Natural killer cell (primary cell): Measurements from ENCODE around the gene DOCK4. TPM values are rescaled to one million over a fixed set of nuclear protein-coding genes. Genes with fewer than 3 reads are reported as not detected.

Experiments
- ATAC-seq, 3 donors: fragments of 150-1000 bp in 2 of 3; fragments of 200-7000 bp in 1 of 3; cut with Tn5 transposase; 1 replicate in 1 of 3; 2 replicates in 2 of 3; pipeline ENCODE4 v1.10.0; 2021; ENCODE audit warnings: mild to moderate bottlenecking in 2 of 3, moderate library complexity in 2 of 3
- DNase-seq, 2 donors: peaks; one replicate each; pipeline versions ENCODE4 v3.0.0 to v3.0.0-alpha.2; 2013 to 2021; ENCODE audit warnings: mixed read lengths in 1 of 2
- H3K27ac ChIP-seq: one replicate; pipeline ENCODE4 v1.5.1; 2013; ENCODE audit warnings: mild to moderate bottlenecking, low read length
- H3K27me3 ChIP-seq: one replicate; pipeline ENCODE4 v1.6.1; 2013; ENCODE audit warnings: low read length; ENCODE audit not compliant: control insufficient read depth, insufficient read depth
- H3K36me3 ChIP-seq: one replicate; pipeline ENCODE4 v1.6.1; 2013; ENCODE audit warnings: low read length; ENCODE audit not compliant: control insufficient read depth, insufficient read depth
- H3K4me1 ChIP-seq: one replicate; pipeline ENCODE4 v1.6.1; 2013; ENCODE audit warnings: low read length; ENCODE audit not compliant: control insufficient read depth, insufficient read depth
- H3K4me3 ChIP-seq: one replicate; pipeline ENCODE4 v1.5.1; 2013; ENCODE audit warnings: low read length
- H3K9me3 ChIP-seq: one replicate; pipeline ENCODE4 v1.6.1; 2013; ENCODE audit warnings: low read length; ENCODE audit not compliant: control insufficient read depth, insufficient read depth
- H3K27ac Mint-ChIP-seq, 2 donors: one replicate each; pipeline ENCODE4 v1.8.0; 2022; ENCODE audit warnings: mild to moderate bottlenecking in 2 of 2, mixed read lengths in 2 of 2, moderate library complexity in 1 of 2
- H3K27me3 Mint-ChIP-seq, 2 donors: one replicate each; pipeline ENCODE4 v1.8.0; 2022; ENCODE audit warnings: low read depth in 2 of 2, mixed read lengths in 2 of 2
- H3K36me3 Mint-ChIP-seq: one replicate; pipeline ENCODE4 v1.8.0; 2022; ENCODE audit warnings: mixed read lengths
- H3K4me1 Mint-ChIP-seq, 2 donors: one replicate each; pipeline ENCODE4 v1.8.0; 2022; ENCODE audit warnings: mixed read lengths in 2 of 2
- H3K4me3 Mint-ChIP-seq: one replicate; pipeline ENCODE4 v1.8.0; 2022; ENCODE audit warnings: mild to moderate bottlenecking, moderate library complexity, mixed read lengths
- H3K9me3 Mint-ChIP-seq, 2 donors: one replicate each; pipeline ENCODE4 v1.8.0; 2022; ENCODE audit warnings: mixed read lengths in 2 of 2
- CTCF ChIP-seq: fragments of 200-600 bp; IDR thresholded peaks from one replicate; pipeline ENCODE4 v1.8.0; 2022; ENCODE audit warnings: antibody characterized with exemption
- WGBS: methylation state at CpG from one replicate; pipeline ENCODE4 v1.1.7; 2013; ENCODE audit warnings: missing lambda C conversion rate; ENCODE audit not compliant: insufficient coverage; 5-methylcytosine and 5-hydroxymethylcytosine counted together
- intact Hi-C: fragments of 100-400 bp; cut with micrococcal nuclease; formaldehyde crosslinking; loops from one replicate; pipeline ENCODE4 v1.14.2; 2022
- total RNA-seq, 4 donors: library from RNA; stranded (reverse); fragments of 120-200 nt in 1 of 4; gene quantifications; one replicate each; pipeline versions ENCODE4 v1.2.3 to v1.2.4, GENCODE V29; 2013 to 2022

DOCK4 gene
- total RNA-seq, 3 donors from 2014 or later (not counting 1 experiment from before 2014, with no cell fraction given): 0.61 to 2.4 (median 0.89) TPM

DNA sequence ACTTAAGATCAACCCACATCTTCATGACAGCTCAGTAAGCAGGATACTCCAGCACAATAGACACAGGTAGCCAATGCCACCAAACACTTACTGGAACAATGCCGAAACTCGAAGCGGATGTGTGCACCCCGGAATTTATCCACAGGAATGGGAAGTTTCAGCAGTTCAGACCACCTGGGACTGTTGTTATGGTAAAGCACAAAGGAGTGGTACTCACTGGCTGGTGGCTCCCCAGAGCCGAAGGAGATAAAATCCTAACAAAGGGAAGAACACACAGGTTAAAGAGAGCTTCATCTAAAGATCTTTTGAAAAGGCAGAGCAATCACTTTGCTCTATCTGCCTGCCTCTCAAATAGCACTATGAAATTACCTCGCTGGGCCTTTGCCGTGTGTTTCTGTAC lies 305.9 kb downstream of the DOCK4 start:
- H3K4me3 ChIP-seq: no peak overlapping the region
- no peaks in the 10 kb centered on the region for H3K36me3 ChIP-seq
- Mint-ChIP-seq H3K4me1 (no peaks in the 10 kb centered on the region), H3K27ac (no peak overlapping the region), H3K27me3 (no peaks in the 10 kb centered on the region), H3K36me3 (no peaks in the 10 kb centered on the region), H3K9me3 (peaks cover 4 to 9% of the 10 kb centered on the region in 2 donors), H3K4me3 (no peak overlapping the region)
- no peak for DNase-seq
- no peak for ATAC-seq
- 84% methylated on average over 7 of the region's 7 CpGs for WGBS
- no peaks in the 10 kb centered on the region for H3K4me1 ChIP-seq
- no peak overlapping the region for H3K27ac ChIP-seq
- TF ChIP-seq CTCF: no peak
- intact Hi-C loops: no loop called here
- no peaks in the 10 kb centered on the region for H3K27me3 ChIP-seq
- H3K9me3 ChIP-seq: no peaks in the 10 kb centered on the region

DNA sequence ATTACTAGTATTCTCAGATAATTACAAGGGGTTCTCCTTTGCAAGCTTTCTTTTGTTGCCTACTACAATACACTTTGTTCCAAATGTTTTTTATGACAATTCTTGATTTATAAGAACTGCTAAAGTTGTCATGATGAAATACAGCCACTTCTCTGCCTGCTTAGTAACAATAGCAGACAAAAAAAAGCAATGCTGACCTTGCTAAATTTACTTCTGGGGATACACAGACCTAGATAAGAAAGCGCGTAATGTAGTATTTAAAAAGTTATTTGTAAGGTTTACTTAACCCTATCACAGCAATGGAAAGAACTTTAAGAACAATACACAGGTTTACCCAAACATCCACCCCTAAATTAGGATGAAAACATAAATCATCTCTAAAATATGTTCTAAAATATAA lies 311.1 kb downstream of the DOCK4 start:
- H3K27ac Mint-ChIP-seq: no peak overlapping the region
- H3K4me1 ChIP-seq: no peaks in the 10 kb centered on the region
- intact Hi-C loops: no loop called here
- H3K9me3 Mint-ChIP-seq: peaks cover 8 to 12% of the 10 kb centered on the region in 2 donors
- no peak overlapping the region for H3K4me3 Mint-ChIP-seq
- WGBS: no CpG with 5 or more reads among the region's 2 CpGs
- H3K27me3 Mint-ChIP-seq: no peaks in the 10 kb centered on the region
- no peak for TF ChIP-seq CTCF
- no peaks in the 10 kb centered on the region for H3K36me3 Mint-ChIP-seq
- DNase-seq (no peak), ATAC-seq (no peak)
- H3K27ac ChIP-seq: no peak overlapping the region
- H3K4me3 ChIP-seq: no peak overlapping the region
- H3K9me3 ChIP-seq: no peaks in the 10 kb centered on the region
- no peaks in the 10 kb centered on the region for H3K4me1 Mint-ChIP-seq
- no peaks in the 10 kb centered on the region for H3K36me3 ChIP-seq
- H3K27me3 ChIP-seq: no peaks in the 10 kb centered on the region

DNA sequence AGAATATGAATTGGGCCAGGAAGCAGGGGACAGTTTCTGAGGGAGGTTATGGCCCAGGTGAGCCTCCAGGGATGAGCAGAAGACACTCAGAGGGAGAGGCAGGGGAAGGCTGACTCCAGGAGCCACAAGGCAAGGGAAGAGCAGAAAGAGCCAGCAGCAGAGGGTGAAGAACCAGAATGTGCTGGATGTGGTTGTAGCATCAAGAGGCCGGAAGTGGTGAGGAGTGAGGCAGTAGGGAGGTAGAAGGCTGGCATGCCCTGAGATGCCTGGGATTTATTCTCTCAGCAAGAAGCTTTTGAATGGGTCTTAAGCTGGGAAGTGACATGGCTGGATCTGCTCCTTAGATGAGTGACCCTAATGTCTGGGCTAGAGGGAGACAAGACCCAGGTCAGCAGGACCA lies 311.7 kb downstream of the DOCK4 start:
- Histone ChIP-seq H3K27ac (no peak overlapping the region), H3K27me3 (no peaks in the 10 kb centered on the region), H3K9me3 (no peaks in the 10 kb centered on the region), H3K4me3 (no peak overlapping the region), H3K4me1 (no peaks in the 10 kb centered on the region), H3K36me3 (no peaks in the 10 kb centered on the region)
- Mint-ChIP-seq H3K4me3 (no peak overlapping the region), H3K27ac (no peak overlapping the region), H3K4me1 (no peaks in the 10 kb centered on the region), H3K36me3 (no peaks in the 10 kb centered on the region), H3K27me3 (no peaks in the 10 kb centered on the region), H3K9me3 (peaks cover 8 to 12% of the 10 kb centered on the region in 2 donors)
- DNase-seq: no peak
- WGBS: 94% methylated on average over 1 of the region's 1 CpG
- intact Hi-C loops: no loop called here
- no peak for TF ChIP-seq CTCF
- no peak for ATAC-seq

DNA sequence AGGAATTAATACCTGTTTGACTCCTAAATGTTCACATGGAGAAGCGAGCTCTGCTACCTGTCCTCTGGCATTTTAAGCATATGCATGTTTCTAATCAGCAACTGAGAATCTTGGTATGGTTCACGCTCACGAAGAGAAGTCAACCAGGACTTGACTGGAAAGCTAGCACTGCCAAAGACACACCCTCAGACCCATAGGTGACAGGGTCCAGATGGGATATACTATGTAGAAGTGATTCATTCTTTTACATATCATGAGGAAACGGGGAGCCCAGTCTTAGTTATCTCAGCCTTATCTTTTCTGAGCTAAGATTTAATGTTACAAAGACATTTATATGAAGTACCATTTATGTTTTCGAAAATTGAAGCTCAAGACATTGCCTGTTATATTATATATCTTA lies 313.0 kb downstream of the DOCK4 start:
- H3K36me3 Mint-ChIP-seq: no peaks in the 10 kb centered on the region
- DNase-seq (no peak), ATAC-seq (no peak)
- no peaks in the 10 kb centered on the region for H3K36me3 ChIP-seq
- peaks cover 8 to 10% of the 10 kb centered on the region in 2 donors for H3K9me3 Mint-ChIP-seq
- H3K27ac ChIP-seq: no peak overlapping the region
- H3K4me1 Mint-ChIP-seq: no peaks in the 10 kb centered on the region
- H3K27me3 Mint-ChIP-seq: no peaks in the 10 kb centered on the region
- H3K9me3 ChIP-seq: no peaks in the 10 kb centered on the region
- no peak overlapping the region for H3K4me3 ChIP-seq
- H3K4me3 Mint-ChIP-seq: no peak overlapping the region
- no peaks in the 10 kb centered on the region for H3K4me1 ChIP-seq
- intact Hi-C loops: no loop called here
- WGBS: 85% methylated on average over 3 of the region's 5 CpGs
- TF ChIP-seq CTCF: no peak
- no peaks in the 10 kb centered on the region for H3K27me3 ChIP-seq
- no peak overlapping the region for H3K27ac Mint-ChIP-seq
